HG03039 (cell line): ENCODE results near the gene CCDC154.
"Not testable (repeated sequence)": the region's sequence is repeated elsewhere in the genome, so short reads cannot be mapped to it uniquely, and the experiment has no call there.

Experiments
- ATAC-seq: cut with Tn5 transposase; IDR thresholded peaks from one replicate; pipeline ENCODE4 v1.9.1; 2021; ENCODE audit warnings: mild to moderate bottlenecking, moderate library complexity; ENCODE audit not compliant: unreplicated experiment

CCDC154 gene

DNA sequence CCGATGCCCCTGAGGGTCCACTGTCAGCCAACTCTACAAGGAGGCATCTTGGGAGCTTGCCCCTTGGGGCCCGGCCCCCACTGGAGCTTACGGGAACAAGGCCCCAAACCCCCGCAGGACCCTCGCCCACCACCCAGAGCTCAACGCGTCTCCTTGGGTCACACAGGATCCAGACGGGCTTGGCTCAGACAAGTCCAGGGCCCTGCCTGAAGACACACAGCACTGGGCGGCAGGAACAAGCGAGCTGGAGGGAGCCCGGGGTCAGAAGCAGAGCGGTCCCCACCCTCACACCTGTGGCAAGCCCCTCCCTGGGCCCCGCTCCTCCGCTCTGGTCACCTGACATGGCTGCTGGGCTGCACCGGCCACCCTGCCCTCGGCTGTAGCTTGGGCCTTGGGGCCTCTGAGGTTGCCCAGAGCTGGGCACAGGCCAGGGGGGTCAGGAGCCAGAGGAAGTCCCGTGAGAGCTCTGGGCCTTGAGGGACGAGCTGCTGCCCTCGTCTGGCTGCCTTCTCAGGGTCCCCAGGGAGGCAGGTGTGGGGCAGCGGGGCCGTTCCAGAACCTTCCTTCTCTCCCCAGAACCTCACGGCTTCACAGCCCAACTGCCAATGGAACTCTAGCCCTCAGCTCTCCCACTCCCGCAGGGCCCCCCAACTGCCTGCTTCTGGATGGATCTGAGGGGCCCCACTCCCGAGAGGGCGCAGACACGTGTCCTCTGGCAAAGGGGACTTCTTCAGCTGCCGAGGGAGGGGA lies at the start of gene CCDC154:
Gene CCDC154 (minus strand): TSS at position 577 of the 750 bp plus-strand sequence. CDS start 234 bp downstream, at position 343.
- ATAC-seq = no peak

DNA sequence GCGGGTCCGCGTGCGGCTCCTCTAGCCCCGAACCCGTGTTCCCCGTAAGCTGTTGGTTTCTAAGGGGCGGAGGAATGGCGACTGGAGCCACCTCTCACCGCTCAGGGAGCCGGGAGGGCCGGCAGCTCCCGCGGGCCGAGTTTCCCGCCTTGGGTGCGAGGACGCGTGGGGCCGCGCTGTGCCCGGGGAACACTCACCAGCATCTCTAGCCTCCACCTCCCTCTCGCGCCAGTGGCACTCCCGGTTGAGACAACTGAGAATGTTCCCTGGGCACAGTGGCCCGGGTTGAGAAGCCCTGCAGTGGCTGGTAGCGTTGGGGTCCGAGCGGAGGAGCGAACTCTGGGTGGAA lies 49.4 kb upstream of the CCDC154 start:
- peak; percentile 9 for ATAC-seq

DNA sequence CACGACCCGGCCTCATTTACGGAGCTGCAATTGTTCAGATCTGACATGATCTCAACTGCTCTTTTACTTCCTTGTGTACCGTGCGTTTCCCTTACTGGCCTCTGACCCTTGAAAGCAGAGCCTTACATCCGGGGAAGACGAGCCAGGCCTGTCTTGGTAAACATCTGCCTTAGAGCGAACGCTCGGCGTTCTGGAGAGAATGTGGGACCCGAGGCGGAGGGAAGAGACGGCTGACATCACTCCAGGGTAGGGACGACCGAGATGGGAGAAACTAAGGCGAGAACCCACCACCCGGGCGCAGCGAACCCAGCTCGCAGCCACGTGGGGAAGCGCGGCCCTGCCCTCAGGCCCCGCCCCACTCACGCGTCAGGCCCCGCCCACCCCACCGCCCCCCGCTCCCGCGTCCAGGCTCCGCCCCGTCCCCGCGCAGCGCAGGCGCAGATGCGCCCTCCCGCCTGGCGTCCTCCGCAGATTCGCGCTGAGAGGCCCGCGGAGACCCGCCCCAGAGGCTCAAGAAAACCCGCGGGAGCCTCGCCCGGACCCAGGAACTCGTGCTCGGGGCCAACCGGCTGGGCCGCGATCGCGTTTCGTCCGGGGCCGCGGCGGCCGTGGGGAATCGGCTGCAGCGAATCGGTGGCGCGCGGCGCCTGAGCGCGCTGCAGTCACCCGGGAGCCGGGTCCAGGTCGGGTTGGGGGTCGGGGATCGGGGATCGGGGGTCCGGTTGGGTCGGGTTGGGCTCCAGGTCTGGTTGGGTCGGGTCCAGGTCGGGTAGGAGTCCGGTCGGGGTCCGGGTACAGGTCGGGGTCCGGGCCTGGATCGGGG lies 48.8 kb upstream of the CCDC154 start, which contains the start of gene TELO2:
Gene TELO2 (plus strand): TSS at position 438 of the 823 bp plus-strand sequence. CDS start 922 bp downstream, outside the sequence.
- peak; percentile 61 for ATAC-seq

- ATAC-seq = no peak
These were observed 47.9 kb upstream of the CCDC154 start for GRCh38 chr16:1492082-1492922.

DNA sequence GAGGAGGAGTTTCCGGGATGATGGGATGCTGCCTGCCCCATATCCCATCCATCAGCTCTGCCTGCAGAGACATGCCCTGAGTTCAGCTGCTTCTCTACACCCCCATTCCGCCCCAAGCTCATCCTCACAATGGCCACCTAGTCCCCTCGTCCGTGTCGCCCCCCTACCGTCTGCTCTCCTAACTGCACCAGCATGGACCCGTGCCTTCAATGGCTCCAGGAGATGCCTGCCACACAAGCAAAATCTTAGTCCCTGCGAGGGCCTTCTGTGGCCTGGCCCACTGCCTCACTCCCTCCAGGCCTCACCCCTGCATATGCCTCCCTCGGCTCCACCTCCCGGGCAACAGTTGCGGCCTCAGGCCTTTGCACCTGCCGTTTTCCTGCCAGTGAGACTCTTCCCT lies 47.0 kb upstream of the CCDC154 start:
- ATAC-seq = no peak

DNA sequence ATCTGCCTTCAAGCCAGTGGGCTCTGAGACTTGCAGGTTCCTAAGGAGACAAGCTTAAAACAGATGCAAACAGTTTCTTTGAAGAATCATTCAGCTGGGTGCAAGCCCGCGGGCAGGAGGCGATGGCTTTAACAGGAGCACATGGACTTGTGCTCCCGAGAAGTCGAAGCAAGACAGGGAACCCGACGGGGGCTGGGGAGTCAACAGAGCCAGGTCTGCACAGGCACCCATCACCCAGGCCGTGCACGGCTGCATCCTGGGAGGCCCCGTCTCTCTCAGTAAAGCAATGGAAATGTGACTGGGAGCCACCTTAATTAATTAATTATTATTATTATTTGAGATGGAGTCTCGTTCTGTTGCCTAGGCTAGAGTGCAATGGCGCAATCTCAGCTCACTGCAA lies 44.7 kb upstream of the CCDC154 start:
- ATAC-seq = no peak

- no peak for ATAC-seq
These were observed 44.3 kb upstream of the CCDC154 start, which contains the start of gene PTX4 for GRCh38 chr16:1488619-1489018. PTX4 (minus strand) TSS chr16:1488944; CDS start chr16:1488909, 35 bp downstream.

DNA sequence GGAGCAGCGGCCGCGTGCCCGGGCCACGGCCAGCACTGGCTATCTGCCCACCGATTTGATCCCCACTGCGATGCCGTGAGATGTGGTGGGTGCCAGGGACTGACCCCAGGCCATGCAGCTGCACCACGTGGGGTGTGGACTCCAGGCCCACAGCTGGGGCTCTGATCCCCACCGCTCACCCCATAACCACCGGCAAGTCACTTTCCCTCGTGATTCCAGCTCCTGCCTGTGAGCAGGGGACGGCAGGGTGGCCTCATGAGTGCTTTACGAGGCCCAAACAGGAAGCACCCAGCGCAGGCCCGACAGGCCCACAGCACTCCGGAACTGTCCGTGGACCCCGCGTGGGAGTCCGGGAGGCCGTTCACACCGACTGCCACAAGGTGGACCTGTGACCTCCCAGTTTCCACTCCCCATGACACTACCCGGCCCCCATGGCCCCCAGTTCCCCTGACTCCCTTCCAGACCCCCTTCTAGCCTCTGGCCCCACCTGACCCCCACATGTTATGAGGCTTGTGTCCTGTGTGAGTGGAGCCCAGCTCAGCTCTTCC lies 43.8 kb upstream of the CCDC154 start:
- no peak for ATAC-seq

- ATAC-seq = no peak
These were observed 43.2 kb upstream of the CCDC154 start for GRCh38 chr16:1487395-1488053.

DNA sequence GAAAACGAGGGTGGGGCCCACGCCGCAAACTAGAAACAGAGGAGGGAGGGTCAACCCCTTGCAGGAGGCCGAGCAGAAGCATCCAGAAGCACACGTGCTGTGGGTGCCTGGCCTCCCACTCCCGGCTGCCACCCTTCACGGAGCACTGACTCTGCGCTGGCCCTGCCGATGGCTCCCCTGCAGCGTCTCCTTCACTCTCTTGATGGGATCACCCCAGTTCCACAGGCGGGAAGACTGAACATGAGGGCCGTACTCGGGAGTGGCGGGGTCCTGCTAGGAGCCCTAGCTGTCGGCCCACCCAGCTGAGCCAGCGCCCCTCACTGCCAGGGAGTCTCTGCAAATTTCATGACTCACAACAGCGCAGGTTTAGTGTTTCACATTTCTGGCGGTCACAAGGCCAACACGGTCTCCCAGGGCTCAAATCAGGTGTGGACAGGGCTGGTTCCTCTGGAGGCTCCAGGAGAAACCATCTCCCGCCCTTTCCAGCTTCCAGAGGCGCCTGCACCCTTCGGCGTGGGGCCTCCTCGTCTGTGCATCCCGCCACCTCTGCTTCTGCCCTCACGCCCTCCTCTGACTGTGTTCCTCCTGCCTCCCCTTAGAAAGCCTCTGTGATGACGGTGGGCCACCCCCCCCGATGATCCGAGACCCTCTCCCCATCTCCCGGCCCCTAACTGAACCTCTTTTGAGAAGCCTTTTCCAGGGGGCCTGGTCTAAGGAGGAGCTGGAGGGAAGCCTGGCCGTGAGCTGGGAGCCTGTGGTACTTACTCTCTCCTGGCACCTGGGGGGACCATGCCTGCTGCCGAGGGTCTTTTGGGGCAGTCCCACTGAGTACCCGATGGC lies 42.4 kb upstream of the CCDC154 start:
- no peak for ATAC-seq

DNA sequence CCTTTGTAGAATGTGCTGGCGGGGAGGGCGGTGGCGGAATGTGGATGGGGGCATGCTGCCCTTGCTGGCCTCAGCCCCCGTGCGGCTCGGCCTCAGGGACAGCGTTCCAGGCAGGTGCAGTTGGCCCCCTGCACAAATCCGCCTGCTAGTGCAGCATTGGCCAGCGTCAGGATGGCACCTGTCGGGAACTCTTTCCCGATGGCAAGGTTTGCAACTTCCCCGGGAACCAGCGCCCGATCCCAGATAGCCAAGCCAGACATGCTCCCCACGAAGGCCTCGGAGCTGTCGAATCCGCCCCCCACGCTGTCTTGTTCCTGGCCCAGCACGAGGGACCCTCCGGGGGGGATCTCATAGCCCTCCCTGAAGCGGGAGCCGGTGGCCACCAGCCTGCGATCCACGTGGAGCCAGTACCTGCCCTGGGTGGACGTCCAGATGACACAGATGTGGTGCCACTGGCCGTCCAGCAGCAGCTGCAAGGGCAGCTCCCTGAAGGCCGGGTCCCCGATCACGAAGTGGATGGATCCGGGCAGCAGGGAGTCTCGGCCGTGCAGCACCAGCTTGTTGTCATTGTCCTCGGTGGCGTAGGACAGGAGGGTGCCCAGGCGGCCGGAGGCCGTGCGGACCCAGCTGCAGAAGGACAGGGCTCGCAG lies 41.6 kb upstream of the CCDC154 start:
- no peak for ATAC-seq

DNA sequence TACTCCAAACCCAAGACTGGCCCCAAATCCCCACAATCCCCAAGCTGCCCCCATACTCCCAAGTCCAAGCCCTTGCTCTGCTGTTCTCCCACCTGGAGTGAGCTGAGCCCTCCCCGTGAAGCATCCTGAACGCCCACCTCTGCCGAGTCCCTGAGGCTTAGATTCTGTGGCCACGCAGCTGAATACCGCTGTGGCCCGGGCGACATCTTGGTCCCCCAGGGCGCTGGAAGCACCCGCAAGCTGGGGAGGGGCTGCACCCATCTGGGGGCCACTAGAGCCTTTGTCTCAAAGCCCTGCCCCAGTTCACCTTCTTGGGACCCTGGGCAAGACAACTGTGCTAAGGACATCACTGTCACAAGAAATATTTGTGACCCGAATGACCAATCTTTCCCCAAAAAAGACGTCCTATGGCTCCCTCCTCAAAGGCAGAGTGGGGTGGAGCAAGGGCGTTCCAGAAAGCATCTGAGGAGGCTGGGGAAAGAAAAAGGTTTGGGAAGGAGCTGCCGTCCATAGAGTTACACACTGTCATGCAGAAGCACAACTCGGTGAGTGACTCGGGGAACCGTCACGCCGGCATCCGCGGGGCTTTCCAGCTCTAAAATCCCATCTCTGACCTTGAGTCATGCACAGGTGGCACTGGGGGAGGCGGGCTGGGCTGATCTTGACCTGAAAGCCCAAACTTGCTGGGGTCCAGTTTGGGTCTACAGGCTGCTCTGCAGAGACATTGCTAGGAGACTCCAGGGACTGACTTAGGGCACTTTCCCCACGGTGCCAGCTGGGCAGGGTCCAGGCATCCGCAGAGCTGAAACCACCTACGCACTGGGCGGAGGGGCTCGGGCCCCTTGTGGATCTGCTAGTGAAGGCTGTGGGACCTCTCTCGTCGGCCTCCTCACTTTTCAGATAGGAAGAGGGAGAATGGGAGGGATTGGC lies 37.8 kb upstream of the CCDC154 start:
- ATAC-seq = no peak

DNA sequence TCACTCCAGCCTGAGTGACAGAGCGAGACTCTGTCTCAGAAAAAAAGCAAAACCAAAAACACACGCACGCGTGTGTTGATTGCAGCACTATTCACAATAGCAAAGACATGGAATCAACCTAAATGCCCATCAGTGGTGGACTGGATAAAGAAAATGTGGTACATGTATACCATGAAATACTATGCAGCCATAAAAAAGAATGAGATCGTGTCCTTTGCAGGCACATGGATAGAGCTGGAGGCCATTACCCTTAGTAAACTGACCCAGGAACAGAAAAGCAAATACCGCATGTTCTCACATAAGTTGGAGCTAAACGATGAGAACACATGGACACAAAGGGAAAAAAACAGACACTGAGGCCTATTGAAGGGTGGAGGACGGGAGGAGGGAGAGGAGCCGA lies 34.6 kb upstream of the CCDC154 start:
- not testable (repeated sequence) for ATAC-seq

DNA sequence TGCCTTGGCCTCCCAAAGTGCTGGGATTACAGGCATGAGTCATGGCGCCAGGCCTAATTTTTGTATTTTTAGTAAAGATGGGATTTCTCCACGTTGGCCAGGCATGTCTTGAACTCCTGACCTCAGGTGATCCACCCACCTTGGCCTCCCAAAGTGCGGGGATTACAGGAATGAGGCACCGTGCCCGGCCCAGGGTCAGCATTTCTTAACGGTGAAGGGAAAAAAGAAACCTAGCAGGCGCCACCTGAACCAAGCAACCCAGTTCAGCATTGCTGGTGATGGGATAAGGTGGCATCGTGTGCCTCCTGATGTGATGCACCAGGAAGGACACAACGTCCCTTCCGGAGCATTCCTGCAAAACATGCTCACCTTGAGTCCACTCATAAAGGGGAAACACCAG lies 32.7 kb upstream of the CCDC154 start:
- ATAC-seq = no peak

- ATAC-seq = no peak
These were observed 31.3 kb upstream of the CCDC154 start for GRCh38 chr16:1475552-1476114.

- ATAC-seq = peak; percentile 71
These were observed 30.6 kb upstream of the CCDC154 start, which contains the start of gene CLCN7 for GRCh38 chr16:1474796-1475551. CLCN7 (minus strand) TSS chr16:1475028; CDS start chr16:1474974, 54 bp downstream.
